GM12878 (cell line): ENCODE results near the gene MCTP2. TPM values are rescaled to one million over a fixed set of nuclear protein-coding genes. Genes with fewer than 3 reads are reported as not detected.

Experiments used
- ATF2 ChIP-seq: IDR thresholded peaks from 2 replicates; pipeline ENCODE4 v1.6.1; 2012; ENCODE audit warnings: low read length, inconsistent platforms
- BCLAF1 ChIP-seq: fragments of 450-650 bp; IDR thresholded peaks from 2 replicates; pipeline ENCODE4 v1.6.1; 2017; ENCODE audit warnings: antibody characterized with exemption, mild to moderate bottlenecking, moderate library complexity
- BHLHE40 ChIP-seq, 2 experiments: fragments of 450-650 bp in 1 of 2; IDR thresholded peaks; 2 replicates each; pipeline ENCODE4 v1.6.1; 2011 to 2017; ENCODE audit warnings: low read depth in 2 of 2, borderline replicate concordance in 1 of 2, improper control_type of control experiment in 1 of 2, low read length in 1 of 2, mild to moderate bottlenecking in 1 of 2
- DPF2 ChIP-seq: fragments of 450-650 bp; IDR thresholded peaks from 2 replicates; pipeline ENCODE4 v1.6.1; 2017; ENCODE audit warnings: mild to moderate bottlenecking
- EGR1 ChIP-seq, 2 experiments: IDR thresholded peaks; 1 replicate in 1 of 2; 2 replicates in 1 of 2; pipeline ENCODE4 v1.6.1; 2011 to 2012; ENCODE audit warnings: low read depth in 2 of 2, low read length in 2 of 2, borderline replicate concordance in 1 of 2, mild to moderate bottlenecking in 1 of 2, moderate library complexity in 1 of 2
- FOS ChIP-seq: IDR thresholded peaks from 3 replicates; pipeline ENCODE4 v1.6.1; 2011; ENCODE audit warnings: borderline replicate concordance; ENCODE audit not compliant: insufficient read length; ENCODE audit errors: extremely low read depth
- FOXM1 ChIP-seq: IDR thresholded peaks from 2 replicates; pipeline ENCODE4 v1.6.1; 2012; ENCODE audit warnings: low read depth, mild to moderate bottlenecking, inconsistent platforms, low read length, moderate library complexity
- GATAD2B ChIP-seq: fragments of 450-650 bp; conservative IDR thresholded peaks from 2 replicates; pipeline ENCODE4 v1.6.1; 2017; ENCODE audit warnings: low read depth, mild to moderate bottlenecking, moderate library complexity
- HCFC1 ChIP-seq: fragments of 150-350 bp; IDR thresholded peaks from 2 replicates; pipeline ENCODE4 v1.6.1; 2014; ENCODE audit warnings: low read length
- IKZF1 ChIP-seq: fragments of 450-650 bp; conservative IDR thresholded peaks from 2 replicates; pipeline ENCODE4 v1.6.1; 2017; ENCODE audit warnings: antibody characterized with exemption, mild to moderate bottlenecking
- JUNB ChIP-seq: IDR thresholded peaks from 2 replicates; pipeline ENCODE4 v1.6.1; 2016; ENCODE audit warnings: antibody characterized with exemption, mild to moderate bottlenecking
- MLLT1 ChIP-seq: fragments of 450-650 bp; IDR thresholded peaks from 2 replicates; pipeline ENCODE4 v1.6.1; 2016; ENCODE audit warnings: mild to moderate bottlenecking
- MXI1 ChIP-seq: fragments of 150-350 bp; IDR thresholded peaks from 2 replicates; pipeline ENCODE4 v1.6.1; 2011; ENCODE audit warnings: low read depth, mild to moderate bottlenecking, inconsistent platforms, low read length, improper control_type of control experiment
- NR2C1 ChIP-seq: fragments of 450-650 bp; IDR thresholded peaks from 2 replicates; pipeline ENCODE4 v1.6.1; 2017; ENCODE audit warnings: antibody characterized with exemption, mild to moderate bottlenecking, moderate library complexity
- POLR2AphosphoS5 ChIP-seq: IDR thresholded peaks from 2 replicates; pipeline ENCODE4 v1.6.1; 2011; ENCODE audit warnings: mild to moderate bottlenecking, low read length, inconsistent platforms
- RCOR1 ChIP-seq: conservative IDR thresholded peaks from 2 replicates; pipeline ENCODE4 v1.6.1; 2012; ENCODE audit warnings: low read depth, low read length, improper control_type of control experiment
- REST ChIP-seq: IDR thresholded peaks from 2 replicates; pipeline ENCODE4 v1.6.1; 2012; ENCODE audit warnings: mild to moderate bottlenecking, low read depth, low read length
- SREBF1 ChIP-seq: IDR thresholded peaks from 2 replicates; pipeline ENCODE4 v1.6.1; 2012; ENCODE audit warnings: mild to moderate bottlenecking, low read length
- ZBED1 ChIP-seq: IDR thresholded peaks from 2 replicates; pipeline ENCODE4 v1.6.1; 2016; ENCODE audit warnings: borderline replicate concordance
- ZNF217 ChIP-seq: fragments of 450-650 bp; IDR thresholded peaks from 2 replicates; pipeline ENCODE4 v1.6.1; 2017; ENCODE audit warnings: antibody characterized with exemption, mild to moderate bottlenecking
- ZNF622 ChIP-seq: fragments of 450-650 bp; IDR thresholded peaks from 2 replicates; pipeline ENCODE4 v1.6.1; 2017; ENCODE audit warnings: mild to moderate bottlenecking, inconsistent platforms
- ZZZ3 ChIP-seq: IDR thresholded peaks from 2 replicates; pipeline ENCODE4 v1.6.1; 2011; ENCODE audit warnings: low read depth; ENCODE audit not compliant: control insufficient read depth, insufficient read length
- polyA plus RNA-seq, 11 experiments: library from polyadenylated mRNA; depleted of rRNA in 4 of 11; unstranded in 6 of 11; stranded (reverse) in 5 of 11; fragments of >200 nt; fragmentation: Nextera tagmentation in 4 of 11; fragmentation: Illumina TruSeq in 1 of 11; extraction: Ambion mirVana in 4 of 11; extraction: Trizol in 1 of 11; gene quantifications; 1 replicate in 1 of 11; 2 replicates in 10 of 11; pipeline versions ENCODE4 v1.2.1 to v1.2.3, GENCODE V29; 2011 to 2016; ENCODE audit warnings: inconsistent platforms in 2 of 11, missing spikeins in 2 of 11, low read depth in 1 of 11
- total RNA-seq, 4 experiments: library from RNA; depleted of rRNA in 3 of 4; stranded (reverse); fragments of >200 nt in 3 of 4; fragmentation: Illumina TruSeq in 1 of 4; extraction: Trizol in 1 of 4; gene quantifications; 2 replicates each; pipeline versions ENCODE4 v1.2.1 to v1.2.3, GENCODE V29; 2013 to 2021

The MCTP2 gene
- total and polyA plus RNA-seq, 10 of the 15 experiments (the other 5 are each of a cell fraction or from before 2014, with no cell fraction given): 0.24 to 48.5 (median 0.88) TPM

GRCh38 chr15:94230883-94231722 lies at the start of gene MCTP2 (continued):
- no peak for TF ChIP-seq BCLAF1
- TF ChIP-seq FOXM1: no peak
- no peak for TF ChIP-seq ZBED1
- no peak for TF ChIP-seq RCOR1
- no peak for TF ChIP-seq REST
- peak; percentile 39 to 65; a peak in 3 of 4 replicates for TF ChIP-seq BHLHE40 (IDR thresholded peaks at IDR 0.05; ENCODE audit: borderline replicate concordance in 1 of 2, low read depth in 2 of 2, low read length in 1 of 2)
- TF ChIP-seq FOS: no peak
- no peak for TF ChIP-seq SREBF1
- no peak for TF ChIP-seq ATF2
- peak; percentile 85 for TF ChIP-seq GATAD2B
- peak; percentile 75; the same call in 1 of the 2 replicates for TF ChIP-seq ZNF217
- no peak for TF ChIP-seq HCFC1
- TF ChIP-seq ZZZ3: no peak
- TF ChIP-seq MXI1: peak; percentile 39
- 0 out of 2 replicates have a peak, but pooled peaks have one; percentile 25 for TF ChIP-seq MLLT1
- peak in 1 of 2 experiments; percentile 23; a peak in 1 of 3 replicates for TF ChIP-seq EGR1 (IDR thresholded peaks at IDR 0.05; ENCODE audit: borderline replicate concordance in 1 of 2, low read depth in 2 of 2, low read length in 2 of 2)
- no peak for TF ChIP-seq NR2C1
- TF ChIP-seq IKZF1: peak; percentile 85
- no peak for TF ChIP-seq POLR2AphosphoS5
- TF ChIP-seq DPF2: peak; percentile 81
- TF ChIP-seq ZNF622: no peak
- no peak for TF ChIP-seq JUNB
